ENCODE results near the gene PHF2. TPM values are rescaled to one million over a fixed set of nuclear protein-coding genes. Genes with fewer than 3 reads are reported as not detected.

Gene PHF2
- polyA plus RNA-seq, 1 of the 3 experiments (the other 2 are of a cell fraction), result 11.2 TPM

DNA sequence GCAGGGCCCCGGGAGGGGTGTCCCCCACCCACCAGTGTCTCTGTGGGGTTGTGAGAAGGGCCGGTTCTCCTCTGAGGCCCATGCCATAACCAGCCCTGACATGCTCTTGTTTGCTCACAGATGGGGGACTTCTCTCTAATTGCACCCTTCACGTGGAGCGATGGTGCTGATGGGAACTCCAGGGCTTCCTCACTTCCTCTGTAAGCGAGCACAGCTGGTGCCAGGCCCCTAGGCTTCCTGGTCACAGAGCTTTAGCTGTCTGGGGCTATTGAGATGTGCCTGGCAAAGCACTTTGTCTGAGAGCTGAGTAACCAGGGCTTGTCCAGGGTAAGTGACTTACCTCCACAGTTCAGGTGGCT, 36.4 kb downstream of the PHF2 start:
- no peaks in the 10 kb centered on the region for H3K9me3 ChIP-seq
- POLR2A ChIA-PET, result no interaction called here
- no peak overlapping the region for H3K4me3 ChIP-seq (ENCODE audit: low read depth in 2 of 2, low read length in 1 of 2)
- no peaks in the 10 kb centered on the region for H3F3A ChIP-seq (replicated peaks; ENCODE audit: insufficient read depth)
- CTCF ChIA-PET, result no interaction called here
- H2AFZ ChIP-seq (ENCODE audit: low read depth), result no peak overlapping the region
- peaks cover 12% of the 10 kb centered on the region; the same call in 1 of the 2 replicates for H4K20me1 ChIP-seq (ENCODE audit: insufficient read depth)
- no peak overlapping the region for H3K27ac ChIP-seq (ENCODE audit: low read depth in 2 of 2, low read length in 1 of 2)
- peaks cover 43% of the 10 kb centered on the region; the same call in 1 of the 2 replicates for H3K79me2 ChIP-seq (ENCODE audit: insufficient read depth)
- H3K9me2 ChIP-seq, result no peaks in the 10 kb centered on the region
- WGBS (ENCODE audit: low lambda C conversion rate), result 79% methylated on average over 3 of the region's 5 CpGs
- TF ChIP-seq TEAD4 (IDR thresholded peaks at IDR 0.05; ENCODE audit: borderline replicate concordance, insufficient read depth) (no peak), TAF1 (IDR thresholded peaks at IDR 0.05; ENCODE audit: borderline replicate concordance, low read depth, low read length) (no peak), RCOR1 (IDR thresholded peaks at IDR 0.05; ENCODE audit: low read length) (no peak), RFX5 (IDR thresholded peaks at IDR 0.05; ENCODE audit: low read length) (no peak), FOSL2 (IDR thresholded peaks at IDR 0.05; ENCODE audit: borderline replicate concordance, low read depth) (no peak), EZH2phosphoT487 (IDR thresholded peaks at IDR 0.05; ENCODE audit: borderline replicate concordance, low read depth) (no peak)
- TF ChIP-seq, protein P1, sequence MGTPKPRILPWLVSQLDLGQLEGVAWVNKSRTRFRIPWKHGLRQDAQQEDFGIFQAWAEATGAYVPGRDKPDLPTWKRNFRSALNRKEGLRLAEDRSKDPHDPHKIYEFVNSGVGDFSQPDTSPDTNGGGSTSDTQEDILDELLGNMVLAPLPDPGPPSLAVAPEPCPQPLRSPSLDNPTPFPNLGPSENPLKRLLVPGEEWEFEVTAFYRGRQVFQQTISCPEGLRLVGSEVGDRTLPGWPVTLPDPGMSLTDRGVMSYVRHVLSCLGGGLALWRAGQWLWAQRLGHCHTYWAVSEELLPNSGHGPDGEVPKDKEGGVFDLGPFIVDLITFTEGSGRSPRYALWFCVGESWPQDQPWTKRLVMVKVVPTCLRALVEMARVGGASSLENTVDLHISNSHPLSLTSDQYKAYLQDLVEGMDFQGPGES (IDR thresholded peaks at IDR 0.05; ENCODE audit: low read depth, low read length), result no peak
- TF ChIP-seq, protein P2, sequence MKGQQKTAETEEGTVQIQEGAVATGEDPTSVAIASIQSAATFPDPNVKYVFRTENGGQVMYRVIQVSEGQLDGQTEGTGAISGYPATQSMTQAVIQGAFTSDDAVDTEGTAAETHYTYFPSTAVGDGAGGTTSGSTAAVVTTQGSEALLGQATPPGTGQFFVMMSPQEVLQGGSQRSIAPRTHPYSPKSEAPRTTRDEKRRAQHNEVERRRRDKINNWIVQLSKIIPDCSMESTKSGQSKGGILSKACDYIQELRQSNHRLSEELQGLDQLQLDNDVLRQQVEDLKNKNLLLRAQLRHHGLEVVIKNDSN (IDR thresholded peaks at IDR 0.05; ENCODE audit: borderline replicate concordance, low read depth), result no peak
- no peaks in the 10 kb centered on the region; a peak in 1 of 4 replicates for H3K4me1 ChIP-seq (ENCODE audit: control insufficient read depth in 1 of 2, insufficient read depth in 2 of 2, low read depth in 1 of 2, low read length in 1 of 2)
- DNase-seq, result no peak
- H3K4me2 ChIP-seq, result no peak overlapping the region
- H3K9ac ChIP-seq, result no peak overlapping the region
- H3K36me3 ChIP-seq (replicated peaks in 1 of 2; ENCODE audit: control insufficient read depth in 1 of 2, insufficient read depth in 2 of 2, low read length in 1 of 2), result peaks cover 0 to 6% of the 10 kb centered on the region in 2 experiments
- no peaks in the 10 kb centered on the region for H3K27me3 ChIP-seq (ENCODE audit: insufficient read depth)

DNA sequence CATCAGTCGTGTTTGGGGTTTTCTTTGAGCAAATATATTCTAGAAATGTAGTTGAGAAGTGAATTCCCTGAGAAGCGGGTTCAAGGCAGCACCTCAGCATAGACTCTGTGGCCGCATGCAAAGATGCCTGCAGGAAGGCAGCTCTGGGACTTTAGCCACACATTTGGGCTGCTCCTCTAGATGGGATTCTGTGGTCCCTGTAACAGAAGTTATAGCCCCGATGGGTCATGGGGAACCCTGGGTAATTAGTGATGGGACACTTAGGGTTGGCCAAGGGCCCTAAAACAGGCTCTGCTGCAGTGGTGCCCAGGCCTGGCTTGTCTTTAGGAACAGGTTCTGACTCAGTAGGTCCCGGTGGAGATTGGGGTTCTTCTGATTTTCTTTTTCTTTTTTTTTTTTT, 36.8 kb downstream of the PHF2 start:
- H3K9me3 ChIP-seq, result no peaks in the 10 kb centered on the region
- H3K4me3 ChIP-seq (ENCODE audit: low read depth in 2 of 2, low read length in 1 of 2), result no peak overlapping the region
- WGBS (ENCODE audit: low lambda C conversion rate), result 98% methylated on average over 4 of the region's 5 CpGs
- no peak for TF ChIP-seq RCOR1 (IDR thresholded peaks at IDR 0.05; ENCODE audit: low read length)
- TF ChIP-seq, protein P3, sequence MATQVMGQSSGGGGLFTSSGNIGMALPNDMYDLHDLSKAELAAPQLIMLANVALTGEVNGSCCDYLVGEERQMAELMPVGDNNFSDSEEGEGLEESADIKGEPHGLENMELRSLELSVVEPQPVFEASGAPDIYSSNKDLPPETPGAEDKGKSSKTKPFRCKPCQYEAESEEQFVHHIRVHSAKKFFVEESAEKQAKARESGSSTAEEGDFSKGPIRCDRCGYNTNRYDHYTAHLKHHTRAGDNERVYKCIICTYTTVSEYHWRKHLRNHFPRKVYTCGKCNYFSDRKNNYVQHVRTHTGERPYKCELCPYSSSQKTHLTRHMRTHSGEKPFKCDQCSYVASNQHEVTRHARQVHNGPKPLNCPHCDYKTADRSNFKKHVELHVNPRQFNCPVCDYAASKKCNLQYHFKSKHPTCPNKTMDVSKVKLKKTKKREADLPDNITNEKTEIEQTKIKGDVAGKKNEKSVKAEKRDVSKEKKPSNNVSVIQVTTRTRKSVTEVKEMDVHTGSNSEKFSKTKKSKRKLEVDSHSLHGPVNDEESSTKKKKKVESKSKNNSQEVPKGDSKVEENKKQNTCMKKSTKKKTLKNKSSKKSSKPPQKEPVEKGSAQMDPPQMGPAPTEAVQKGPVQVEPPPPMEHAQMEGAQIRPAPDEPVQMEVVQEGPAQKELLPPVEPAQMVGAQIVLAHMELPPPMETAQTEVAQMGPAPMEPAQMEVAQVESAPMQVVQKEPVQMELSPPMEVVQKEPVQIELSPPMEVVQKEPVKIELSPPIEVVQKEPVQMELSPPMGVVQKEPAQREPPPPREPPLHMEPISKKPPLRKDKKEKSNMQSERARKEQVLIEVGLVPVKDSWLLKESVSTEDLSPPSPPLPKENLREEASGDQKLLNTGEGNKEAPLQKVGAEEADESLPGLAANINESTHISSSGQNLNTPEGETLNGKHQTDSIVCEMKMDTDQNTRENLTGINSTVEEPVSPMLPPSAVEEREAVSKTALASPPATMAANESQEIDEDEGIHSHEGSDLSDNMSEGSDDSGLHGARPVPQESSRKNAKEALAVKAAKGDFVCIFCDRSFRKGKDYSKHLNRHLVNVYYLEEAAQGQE (IDR thresholded peaks at IDR 0.05; ENCODE audit: low read depth, low read length), result no peak
- TF ChIP-seq YY1 (IDR thresholded peaks at IDR 0.05; ENCODE audit: low read depth), result no peak
- no peak for TF ChIP-seq EP300 (IDR thresholded peaks at IDR 0.05; ENCODE audit: borderline replicate concordance in 1 of 2, low read depth in 1 of 2, low read length in 1 of 2)
- TF ChIP-seq, protein P4, sequence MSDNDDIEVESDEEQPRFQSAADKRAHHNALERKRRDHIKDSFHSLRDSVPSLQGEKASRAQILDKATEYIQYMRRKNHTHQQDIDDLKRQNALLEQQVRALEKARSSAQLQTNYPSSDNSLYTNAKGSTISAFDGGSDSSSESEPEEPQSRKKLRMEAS (IDR thresholded peaks at IDR 0.05; ENCODE audit: low read depth), result no peak
- TF ChIP-seq MXI1 (IDR thresholded peaks at IDR 0.05; ENCODE audit: low read depth, low read length), result no peak
- no peaks in the 10 kb centered on the region for H3K9me2 ChIP-seq
- ChIA-PET POLR2A (no interaction called here), CTCF (no interaction called here)
- peaks cover 13% of the 10 kb centered on the region; the same call in 1 of the 2 replicates for H4K20me1 ChIP-seq (ENCODE audit: insufficient read depth)
- no peak overlapping the region for H3K9ac ChIP-seq
- no peaks in the 10 kb centered on the region for H3K27me3 ChIP-seq (ENCODE audit: insufficient read depth)
- DNase-seq, result no peak
- no peak overlapping the region for H3K27ac ChIP-seq (ENCODE audit: low read depth in 2 of 2, low read length in 1 of 2)
- no peaks in the 10 kb centered on the region for H3F3A ChIP-seq (replicated peaks; ENCODE audit: insufficient read depth)
- H3K36me3 ChIP-seq (replicated peaks in 1 of 2; ENCODE audit: control insufficient read depth in 1 of 2, insufficient read depth in 2 of 2, low read length in 1 of 2), result peaks cover 0 to 6% of the 10 kb centered on the region in 2 experiments
- H3K4me2 ChIP-seq, result no peak overlapping the region
- H3K79me2 ChIP-seq (ENCODE audit: insufficient read depth), result peaks cover 39% of the 10 kb centered on the region; the same call in 1 of the 2 replicates
- H2AFZ ChIP-seq (ENCODE audit: low read depth), result no peak overlapping the region
- no peaks in the 10 kb centered on the region; a peak in 1 of 4 replicates for H3K4me1 ChIP-seq (ENCODE audit: control insufficient read depth in 1 of 2, insufficient read depth in 2 of 2, low read depth in 1 of 2, low read length in 1 of 2)

All from SK-N-SH (cell line).